Measurements from ENCODE around the gene NBEAL2. TPM values are rescaled to one million over a fixed set of nuclear protein-coding genes. Genes with fewer than 3 reads are reported as not detected.
A peak's percentile ranks its signal among the peaks of the same experiment; 100 is the strongest.

The NBEAL2 gene
- total RNA-seq, 4 donors from 2014 or later = 4.1 to 8.7 (median 7.5) TPM

GRCh38 chr3:46986055-46986730 is 6.7 kb downstream of the NBEAL2 start:
- no peak for TF ChIP-seq CTCF (IDR thresholded peaks at IDR 0.05 in 4 of 5, conservative IDR thresholded peaks at IDR 0.05 in 1 of 5)
- TF ChIP-seq POLR2A (IDR thresholded peaks at IDR 0.05) = no peak
- Histone ChIP-seq H3K36me3 (no peaks in the 10 kb centered on the region), H3K4me3 (no peak overlapping the region), H3K27ac (peak overlapping the region in 2 of 4 donors; percentile 52 to 55), H3K27me3 (no peaks in the 10 kb centered on the region), H3K4me1 (no peaks in the 10 kb centered on the region), H3K9me3 (no peaks in the 10 kb centered on the region)
- ATAC-seq (no peak), DNase-seq (no peak)
- intact Hi-C loops (cut with DNase I; ENCODE audit: low total_unique reads) (no loop called here), in situ Hi-C loops (cut with MboI; ENCODE audit: low sequenced_read_pairs in 4 of 4) (loop anchor here in 1 of 4 donors (10.0 kb wide), 1 partner anchor 71 kb away; no protein-coding TSS in a partner anchor)

GRCh38 chr3:46986782-46987310 is 7.4 kb downstream of the NBEAL2 start:
- ATAC-seq = no peak
- no peaks in the 10 kb centered on the region for H3K4me1 ChIP-seq
- no peak overlapping the region for H3K4me3 ChIP-seq
- H3K9me3 ChIP-seq = no peaks in the 10 kb centered on the region
- no peak for DNase-seq
- H3K27ac ChIP-seq = peak overlapping the region in 3 of 4 donors; percentile 1 to 55 (median 52)
- H3K36me3 ChIP-seq = no peaks in the 10 kb centered on the region
- TF ChIP-seq CTCF (IDR thresholded peaks at IDR 0.05 in 4 of 5, conservative IDR thresholded peaks at IDR 0.05 in 1 of 5) (no peak), POLR2A (IDR thresholded peaks at IDR 0.05) (no peak)
- intact Hi-C loops (cut with DNase I; ENCODE audit: low total_unique reads) = no loop called here
- no peaks in the 10 kb centered on the region for H3K27me3 ChIP-seq
- in situ Hi-C loops (cut with MboI; ENCODE audit: low sequenced_read_pairs in 4 of 4) = loop anchor here in 1 of 4 donors (10.0 kb wide), 1 partner anchor 72 kb away; no protein-coding TSS in a partner anchor

GRCh38 chr3:46987319-46987742 is 7.9 kb downstream of the NBEAL2 start:
- no peak for DNase-seq
- H3K9me3 ChIP-seq = no peaks in the 10 kb centered on the region
- H3K36me3 ChIP-seq = no peaks in the 10 kb centered on the region
- ATAC-seq = peak in 1 of 2 donors; percentile 7
- no peaks in the 10 kb centered on the region for H3K27me3 ChIP-seq
- intact Hi-C loops (cut with DNase I; ENCODE audit: low total_unique reads) = no loop called here
- no peaks in the 10 kb centered on the region for H3K4me1 ChIP-seq
- no peak overlapping the region for H3K4me3 ChIP-seq
- TF ChIP-seq POLR2A (IDR thresholded peaks at IDR 0.05) (no peak), CTCF (IDR thresholded peaks at IDR 0.05 in 4 of 5, conservative IDR thresholded peaks at IDR 0.05 in 1 of 5) (no peak)
- peak overlapping the region in 3 of 4 donors; percentile 1 to 55 (median 52) for H3K27ac ChIP-seq
- in situ Hi-C loops (cut with MboI; ENCODE audit: low sequenced_read_pairs in 4 of 4) = loop anchor here in 1 of 4 donors (10.0 kb wide), 1 partner anchor 73 kb away; no protein-coding TSS in a partner anchor

- no peak for DNase-seq
- intact Hi-C loops (cut with DNase I; ENCODE audit: low total_unique reads) = no loop called here
- Histone ChIP-seq H3K36me3 (no peaks in the 10 kb centered on the region), H3K9me3 (no peaks in the 10 kb centered on the region), H3K27me3 (no peaks in the 10 kb centered on the region), H3K4me1 (no peaks in the 10 kb centered on the region), H3K27ac (peak overlapping the region; percentile 1 to 59 (median 40)), H3K4me3 (peak overlapping the region in 2 of 4 donors; percentile 21 to 27)
- ATAC-seq = peak; percentile 15 to 24
- in situ Hi-C loops (cut with MboI; ENCODE audit: low sequenced_read_pairs in 4 of 4) = loop anchor here in 1 of 4 donors (10.0 kb wide), 1 partner anchor 73 kb away; no protein-coding TSS in a partner anchor
- no peak for TF ChIP-seq POLR2A (IDR thresholded peaks at IDR 0.05)
Measured at GRCh38 chr3:46987743-46988401, 8.4 kb downstream of the NBEAL2 start.

GRCh38 chr3:46988616-46989015 is 9.2 kb downstream of the NBEAL2 start:
- ATAC-seq (no peak), DNase-seq (no peak)
- in situ Hi-C loops (cut with MboI; ENCODE audit: low sequenced_read_pairs in 4 of 4) = loop anchor here in 1 of 4 donors (10.0 kb wide), 1 partner anchor 74 kb away; no protein-coding TSS in a partner anchor
- no peak overlapping the region for H3K4me3 ChIP-seq
- H3K9me3 ChIP-seq = no peaks in the 10 kb centered on the region
- no peaks in the 10 kb centered on the region for H3K4me1 ChIP-seq
- no peaks in the 10 kb centered on the region for H3K27me3 ChIP-seq
- TF ChIP-seq POLR2A (IDR thresholded peaks at IDR 0.05) (no peak), CTCF (IDR thresholded peaks at IDR 0.05 in 4 of 5, conservative IDR thresholded peaks at IDR 0.05 in 1 of 5) (no peak)
- no peaks in the 10 kb centered on the region for H3K36me3 ChIP-seq
- intact Hi-C loops (cut with DNase I; ENCODE audit: low total_unique reads) = no loop called here
- peak overlapping the region in 1 of 4 donors; percentile 55 for H3K27ac ChIP-seq

Data from gastrocnemius medialis (tissue), 4 donors.